ENCODE data around the gene PPM1B. TPM values are rescaled to one million over a fixed set of nuclear protein-coding genes. Genes with fewer than 3 reads are reported as not detected.

Gene PPM1B
- total RNA-seq, 4 donors from 2014 or later = 43.7 to 79.2 (median 57.3) TPM

DNA sequence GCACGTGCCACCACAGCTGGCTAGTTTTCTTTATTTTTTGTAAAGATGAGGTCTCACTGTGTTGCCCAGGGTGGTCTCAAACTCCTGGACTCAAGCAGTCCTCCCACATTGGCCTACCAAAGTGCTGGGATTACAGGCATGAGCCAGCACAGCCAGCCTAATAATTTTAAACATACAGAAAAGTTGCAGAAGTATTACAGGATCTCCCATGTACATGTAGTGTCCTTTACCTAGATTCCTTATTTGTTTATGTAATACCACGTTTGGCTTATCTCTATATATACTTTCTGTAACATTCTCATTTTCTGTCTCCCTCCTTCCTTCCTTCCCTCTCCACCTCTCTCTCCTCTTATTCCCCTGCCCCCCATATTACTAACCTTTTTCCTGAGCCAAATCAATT is 41.7 kb downstream of the PPM1B start:
- no peak for DNase-seq
- no peaks in the 10 kb centered on the region for H3K9me3 ChIP-seq
- no peaks in the 10 kb centered on the region for H3K27me3 ChIP-seq
- H3K4me3 ChIP-seq = no peak overlapping the region
- H3K27ac ChIP-seq = no peak overlapping the region
- TF ChIP-seq, protein P1, sequence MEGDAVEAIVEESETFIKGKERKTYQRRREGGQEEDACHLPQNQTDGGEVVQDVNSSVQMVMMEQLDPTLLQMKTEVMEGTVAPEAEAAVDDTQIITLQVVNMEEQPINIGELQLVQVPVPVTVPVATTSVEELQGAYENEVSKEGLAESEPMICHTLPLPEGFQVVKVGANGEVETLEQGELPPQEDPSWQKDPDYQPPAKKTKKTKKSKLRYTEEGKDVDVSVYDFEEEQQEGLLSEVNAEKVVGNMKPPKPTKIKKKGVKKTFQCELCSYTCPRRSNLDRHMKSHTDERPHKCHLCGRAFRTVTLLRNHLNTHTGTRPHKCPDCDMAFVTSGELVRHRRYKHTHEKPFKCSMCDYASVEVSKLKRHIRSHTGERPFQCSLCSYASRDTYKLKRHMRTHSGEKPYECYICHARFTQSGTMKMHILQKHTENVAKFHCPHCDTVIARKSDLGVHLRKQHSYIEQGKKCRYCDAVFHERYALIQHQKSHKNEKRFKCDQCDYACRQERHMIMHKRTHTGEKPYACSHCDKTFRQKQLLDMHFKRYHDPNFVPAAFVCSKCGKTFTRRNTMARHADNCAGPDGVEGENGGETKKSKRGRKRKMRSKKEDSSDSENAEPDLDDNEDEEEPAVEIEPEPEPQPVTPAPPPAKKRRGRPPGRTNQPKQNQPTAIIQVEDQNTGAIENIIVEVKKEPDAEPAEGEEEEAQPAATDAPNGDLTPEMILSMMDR (IDR thresholded peaks at IDR 0.05) = no peak
- H3K4me1 ChIP-seq = no peaks in the 10 kb centered on the region
- H3K36me3 ChIP-seq = peaks cover 0 to 22% (median 0%) of the 10 kb centered on the region in 3 donors

DNA sequence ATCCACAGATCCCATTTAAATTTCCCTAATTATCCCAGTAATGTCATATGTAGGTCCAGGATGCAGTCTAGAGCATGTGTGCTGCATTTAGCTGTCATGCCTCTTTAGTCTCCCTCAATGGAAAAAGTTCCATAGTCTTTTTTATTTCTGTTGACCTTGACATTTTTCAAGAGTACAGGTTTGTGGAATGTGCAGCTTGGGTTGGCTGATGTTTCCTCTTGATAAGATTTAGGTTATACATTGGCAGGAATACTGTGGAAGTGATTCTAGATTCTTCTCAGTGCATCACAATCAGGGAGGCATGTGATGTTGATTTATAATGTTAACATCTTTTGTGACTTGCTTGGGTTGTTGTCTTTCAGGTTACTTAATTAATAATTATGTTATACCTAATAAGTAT is 42.5 kb downstream of the PPM1B start:
- no peaks in the 10 kb centered on the region for H3K4me1 ChIP-seq
- TF ChIP-seq, protein P1 (IDR thresholded peaks at IDR 0.05) = no peak
- TF ChIP-seq POLR2A (IDR thresholded peaks at IDR 0.05) = no peak
- DNase-seq = no peak
- no peak overlapping the region for H3K4me3 ChIP-seq
- no peak overlapping the region for H3K27ac ChIP-seq
- H3K27me3 ChIP-seq = no peaks in the 10 kb centered on the region
- no peaks in the 10 kb centered on the region for H3K9me3 ChIP-seq
- peaks cover 0 to 22% (median 0%) of the 10 kb centered on the region in 3 donors for H3K36me3 ChIP-seq

DNA sequence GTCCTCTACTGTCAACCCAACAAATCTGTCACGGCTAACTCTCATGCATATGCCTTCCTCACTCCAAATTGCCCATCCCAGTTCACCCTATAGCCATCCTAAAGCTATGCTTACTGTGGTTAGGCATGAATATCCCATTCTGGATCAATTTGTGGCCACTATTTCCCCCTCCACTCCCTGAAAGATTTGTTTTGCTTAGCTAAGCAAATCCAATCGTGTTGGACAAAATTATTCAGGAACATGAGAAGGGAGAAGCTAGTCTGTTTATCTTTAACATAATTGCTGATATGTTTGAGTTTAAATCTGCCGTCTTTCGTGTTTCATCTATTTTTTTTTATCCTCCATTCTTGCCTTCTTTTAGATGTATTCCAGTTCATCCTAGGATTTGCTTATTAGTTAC is 43.6 kb downstream of the PPM1B start:
- Histone ChIP-seq H3K4me3 (no peak overlapping the region), H3K4me1 (no peaks in the 10 kb centered on the region), H3K27me3 (no peaks in the 10 kb centered on the region), H3K9me3 (no peaks in the 10 kb centered on the region), H3K36me3 (peaks cover 0 to 22% (median 0%) of the 10 kb centered on the region in 3 donors), H3K27ac (no peak overlapping the region)
- TF ChIP-seq, protein P1 (IDR thresholded peaks at IDR 0.05) = no peak
- no peak for TF ChIP-seq POLR2A (IDR thresholded peaks at IDR 0.05)
- no peak for DNase-seq

DNA sequence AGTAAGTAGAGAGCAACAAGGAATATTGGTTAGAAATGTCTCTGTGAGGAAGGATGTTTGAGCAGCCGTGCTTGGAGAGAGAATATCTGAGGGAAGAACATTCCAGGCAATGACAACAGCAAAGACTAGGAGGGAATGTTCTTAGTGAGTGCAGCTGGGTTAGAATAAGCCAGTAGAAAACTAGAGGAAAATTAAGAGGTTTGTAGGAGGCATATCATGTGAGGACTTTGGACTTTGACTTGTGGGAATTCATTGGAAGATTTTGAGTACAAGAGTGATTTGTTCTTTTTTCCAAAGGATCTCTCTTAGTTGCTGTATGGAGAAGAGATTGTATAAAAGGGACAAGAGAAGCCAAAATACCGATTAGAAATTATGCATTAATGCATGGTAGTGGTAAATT is 47.2 kb downstream of the PPM1B start:
- peaks cover 0 to 36% (median 0%) of the 10 kb centered on the region in 3 donors for H3K36me3 ChIP-seq
- H3K27ac ChIP-seq = no peak overlapping the region
- no peaks in the 10 kb centered on the region for H3K27me3 ChIP-seq
- DNase-seq = no peak
- H3K4me1 ChIP-seq = no peaks in the 10 kb centered on the region
- TF ChIP-seq, protein P1 (IDR thresholded peaks at IDR 0.05) = no peak
- TF ChIP-seq POLR2A (IDR thresholded peaks at IDR 0.05) = no peak
- no peaks in the 10 kb centered on the region for H3K9me3 ChIP-seq
- H3K4me3 ChIP-seq = no peak overlapping the region

DNA sequence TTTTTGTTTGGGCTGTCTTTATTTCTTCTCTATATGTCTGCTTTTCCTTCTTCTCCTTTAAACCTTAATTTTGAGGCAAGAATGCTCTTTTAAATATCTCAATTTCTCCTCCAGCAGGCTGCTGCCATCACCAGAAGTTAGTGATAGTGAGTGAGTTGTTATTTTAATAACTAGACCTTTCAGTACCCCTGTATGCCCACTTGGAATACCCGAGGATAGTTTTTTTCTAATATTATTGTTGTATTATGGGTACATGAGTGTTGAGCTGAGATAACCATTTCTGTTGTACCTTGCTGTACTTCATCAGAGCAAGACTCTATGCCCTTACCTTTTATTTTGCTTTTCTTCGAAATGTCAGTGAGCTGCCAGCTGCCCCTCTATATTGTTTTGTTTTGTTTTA is 50.1 kb downstream of the PPM1B start:
- Histone ChIP-seq H3K4me3 (no peak overlapping the region), H3K27me3 (no peaks in the 10 kb centered on the region), H3K27ac (no peak overlapping the region), H3K4me1 (no peaks in the 10 kb centered on the region), H3K9me3 (no peaks in the 10 kb centered on the region), H3K36me3 (peaks cover 0 to 40% (median 0%) of the 10 kb centered on the region in 3 donors)
- DNase-seq = no peak
- TF ChIP-seq, protein P1 (IDR thresholded peaks at IDR 0.05) = no peak
- no peak for TF ChIP-seq POLR2A (IDR thresholded peaks at IDR 0.05)

DNA sequence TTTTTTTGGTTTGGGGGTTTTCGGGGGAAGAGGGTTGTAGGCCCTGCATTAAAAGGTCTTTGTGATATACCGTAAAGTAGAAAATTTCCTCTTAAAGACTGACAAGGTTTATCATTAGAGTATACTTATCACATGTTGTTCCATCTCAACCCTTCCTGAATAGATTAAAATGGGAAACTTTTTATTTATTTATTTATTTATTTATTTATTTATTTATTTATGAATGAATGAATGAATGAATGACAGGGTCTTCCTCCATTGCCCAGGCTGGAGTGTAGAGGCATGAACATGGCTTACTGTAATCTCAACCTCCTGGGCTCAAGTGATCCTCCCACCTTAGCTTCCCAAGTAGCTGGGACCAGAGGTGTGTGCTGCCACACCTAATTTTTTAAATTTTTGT is 58.1 kb downstream of the PPM1B start:
- Histone ChIP-seq H3K4me1 (no peaks in the 10 kb centered on the region), H3K4me3 (no peak overlapping the region), H3K9me3 (no peaks in the 10 kb centered on the region), H3K27me3 (no peaks in the 10 kb centered on the region), H3K36me3 (peaks cover 0 to 9% (median 0%) of the 10 kb centered on the region in 3 donors), H3K27ac (no peak overlapping the region)
- no peak for DNase-seq
- no peak for TF ChIP-seq POLR2A (IDR thresholded peaks at IDR 0.05)
- TF ChIP-seq, protein P1 (IDR thresholded peaks at IDR 0.05) = no peak
